ENCODE measurements around the gene RAB39B. TPM values are rescaled to one million over a fixed set of nuclear protein-coding genes. Genes with fewer than 3 reads are reported as not detected.

The RAB39B gene
- total RNA-seq, 6 experiments from 2014 or later: 0.05 to 0.28 (median 0.19) TPM

- no peak for DNase-seq
- no peak overlapping the region for H3K27ac Mint-ChIP-seq
- H3K27me3 Mint-ChIP-seq (ENCODE audit: insufficient read depth): no peaks in the 10 kb centered on the region
- peaks cover 24% of the 10 kb centered on the region for H3K4me1 Mint-ChIP-seq (ENCODE audit: low read depth)
- TF ChIP-seq CTCF (IDR thresholded peaks at IDR 0.05): no peak
- 0 out of 2 replicates have a peak, but pooled peaks cover 8% of the 10 kb centered on the region for H3K36me3 Mint-ChIP-seq (ENCODE audit: low read depth)
- H3K4me3 Mint-ChIP-seq: no peak overlapping the region
- H3K9me3 Mint-ChIP-seq: no peaks in the 10 kb centered on the region
These were observed 42.9 kb downstream of the RAB39B start for GRCh38 chrX:155221351-155221750.

- Mint-ChIP-seq H3K27ac (peak overlapping the region; percentile 52; the same call in 1 of the 2 replicates), H3K4me3 (peak overlapping the region; percentile 37), H3K9me3 (no peaks in the 10 kb centered on the region), H3K4me1 (ENCODE audit: low read depth) (peaks cover 24% of the 10 kb centered on the region), H3K27me3 (ENCODE audit: insufficient read depth) (no peaks in the 10 kb centered on the region), H3K36me3 (ENCODE audit: low read depth) (0 out of 2 replicates have a peak, but pooled peaks cover 8% of the 10 kb centered on the region)
- no peak for DNase-seq
- no peak for TF ChIP-seq CTCF (IDR thresholded peaks at IDR 0.05)
These were observed 45.5 kb downstream of the RAB39B start for GRCh38 chrX:155218777-155219176.

GRCh38 chrX:155216940-155217440 lies 47.3 kb downstream of the RAB39B start:
- peak overlapping the region; percentile 96 for H3K27ac Mint-ChIP-seq
- peak; percentile 1 for DNase-seq
- peaks cover 24% of the 10 kb centered on the region for H3K4me1 Mint-ChIP-seq (ENCODE audit: low read depth)
- TF ChIP-seq CTCF (IDR thresholded peaks at IDR 0.05): no peak; the same call in 1 of the 2 replicates
- no peaks in the 10 kb centered on the region for H3K9me3 Mint-ChIP-seq
- 0 out of 2 replicates have a peak, but pooled peaks cover 6% of the 10 kb centered on the region for H3K36me3 Mint-ChIP-seq (ENCODE audit: low read depth)
- no peaks in the 10 kb centered on the region for H3K27me3 Mint-ChIP-seq (ENCODE audit: insufficient read depth)
- peak overlapping the region; percentile 99 for H3K4me3 Mint-ChIP-seq

GRCh38 chrX:155216179-155216939 lies 47.9 kb downstream of the RAB39B start, which contains the start of gene VBP1:
Gene VBP1, plus strand, starts transcription at chrX:155216460. Its CDS starts 23 bp downstream, at chrX:155216483.
- Mint-ChIP-seq H3K4me1 (ENCODE audit: low read depth) (peaks cover 24% of the 10 kb centered on the region), H3K27me3 (ENCODE audit: insufficient read depth) (no peaks in the 10 kb centered on the region), H3K27ac (peak within 1 kb of the TSS; percentile 96), H3K4me3 (peak within 1 kb of the TSS; percentile 99), H3K36me3 (ENCODE audit: low read depth) (no peaks in the 10 kb centered on the region), H3K9me3 (no peaks in the 10 kb centered on the region)
- peak; percentile 94 for DNase-seq
- TF ChIP-seq CTCF (IDR thresholded peaks at IDR 0.05): peak; percentile 72

GRCh38 chrX:155215443-155216178 lies 48.7 kb downstream of the RAB39B start:
- Mint-ChIP-seq H3K4me3 (peak overlapping the region; percentile 99), H3K36me3 (ENCODE audit: low read depth) (no peaks in the 10 kb centered on the region)
- TF ChIP-seq CTCF (IDR thresholded peaks at IDR 0.05): no peak

More at GRCh38 chrX:155215443-155216178, 48.7 kb downstream of the RAB39B start:
- H3K4me1 Mint-ChIP-seq (ENCODE audit: low read depth): peaks cover 24% of the 10 kb centered on the region
- peak overlapping the region; percentile 96 for H3K27ac Mint-ChIP-seq
- DNase-seq: no peak
- no peaks in the 10 kb centered on the region for H3K9me3 Mint-ChIP-seq
- no peaks in the 10 kb centered on the region for H3K27me3 Mint-ChIP-seq (ENCODE audit: insufficient read depth)
